ENCODE data around the gene SYNRG. TPM values are rescaled to one million over a fixed set of nuclear protein-coding genes. Genes with fewer than 3 reads are reported as not detected.

The SYNRG gene
- polyA plus RNA-seq, 4 donors = 36.8 to 42.3 (median 40.8) TPM

DNA sequence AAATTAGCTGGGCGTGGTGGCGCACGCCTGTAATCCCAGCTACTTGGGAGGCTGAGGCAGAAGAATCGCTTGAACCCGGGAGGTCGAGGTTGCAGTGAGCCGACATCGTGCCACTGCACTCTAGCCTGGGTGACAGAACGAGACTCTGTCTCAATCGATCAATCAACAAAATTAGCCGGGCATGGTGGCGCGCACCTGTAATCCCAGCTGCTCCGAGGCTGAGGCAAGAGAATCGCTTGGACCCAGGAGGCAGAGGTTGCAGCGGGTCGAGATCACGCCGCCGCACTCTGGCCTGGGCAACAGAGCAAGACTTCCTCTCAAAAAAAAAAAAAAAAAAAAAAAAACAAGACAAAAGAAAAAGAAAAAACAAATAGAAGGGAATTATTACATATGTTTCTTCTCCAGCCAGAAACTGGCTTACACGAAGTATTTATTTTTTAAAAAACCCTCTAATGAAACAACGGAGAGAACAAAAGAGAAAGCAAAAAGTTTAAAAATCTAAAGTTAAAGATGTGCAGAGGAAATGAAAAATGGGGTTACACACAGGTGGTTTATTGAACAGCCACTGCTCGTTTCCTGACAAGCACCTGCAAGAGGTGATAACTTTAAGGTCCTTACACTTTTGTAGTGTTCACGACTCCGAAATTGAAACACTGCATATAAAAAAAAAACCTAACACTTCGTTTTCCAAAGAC is 1.4 kb downstream of the SYNRG start:
- DNase-seq (ENCODE audit: low read depth in 4 of 4, low spot score in 3 of 4) = peak in 1 of 4 donors; percentile 3

GRCh38 chr17:37605813-37606505 is 3.3 kb downstream of the SYNRG start:
- no peak for DNase-seq (ENCODE audit: low read depth in 4 of 4, low spot score in 3 of 4)

DNA sequence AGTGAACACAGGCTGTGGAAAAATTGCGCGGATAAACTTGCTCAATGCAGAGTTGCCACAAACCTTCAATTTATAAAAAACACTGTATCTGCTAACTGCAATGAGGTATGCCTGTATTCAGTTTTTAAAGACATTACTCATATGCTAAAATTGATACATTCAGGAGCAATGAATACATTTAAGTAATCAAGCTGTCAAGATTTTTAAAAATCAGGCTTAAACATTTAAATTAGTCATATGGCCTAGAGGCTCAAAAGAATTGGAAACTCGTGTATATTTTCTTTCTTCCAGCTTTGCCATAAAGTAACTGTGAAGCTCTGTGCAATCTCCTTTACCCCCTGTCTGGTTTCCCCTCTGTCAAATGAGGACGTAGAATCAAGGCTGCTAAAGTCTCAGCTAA is 4.1 kb downstream of the SYNRG start:
- DNase-seq (ENCODE audit: low read depth in 4 of 4, low spot score in 3 of 4) = no peak

DNA sequence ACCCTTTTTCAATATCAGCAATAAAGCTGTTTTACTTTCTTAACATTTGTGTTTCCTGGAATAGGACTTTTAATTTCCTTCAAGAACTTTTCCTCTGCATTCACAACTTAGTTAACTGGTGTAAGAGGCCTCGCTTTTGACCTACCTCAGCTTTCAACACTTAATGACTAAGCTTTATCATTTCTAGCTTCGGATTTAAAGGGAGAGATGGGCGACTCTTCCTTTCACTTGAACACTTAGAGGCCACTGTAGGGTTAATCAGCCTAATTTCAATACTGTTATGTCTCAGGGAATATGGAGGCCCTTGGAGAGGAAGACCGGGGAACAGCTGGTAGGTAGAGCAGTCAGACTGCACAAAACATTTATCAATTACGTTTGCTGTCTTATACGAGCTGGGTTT is 4.7 kb downstream of the SYNRG start:
- no peak for DNase-seq (ENCODE audit: low read depth in 4 of 4, low spot score in 3 of 4)

DNA sequence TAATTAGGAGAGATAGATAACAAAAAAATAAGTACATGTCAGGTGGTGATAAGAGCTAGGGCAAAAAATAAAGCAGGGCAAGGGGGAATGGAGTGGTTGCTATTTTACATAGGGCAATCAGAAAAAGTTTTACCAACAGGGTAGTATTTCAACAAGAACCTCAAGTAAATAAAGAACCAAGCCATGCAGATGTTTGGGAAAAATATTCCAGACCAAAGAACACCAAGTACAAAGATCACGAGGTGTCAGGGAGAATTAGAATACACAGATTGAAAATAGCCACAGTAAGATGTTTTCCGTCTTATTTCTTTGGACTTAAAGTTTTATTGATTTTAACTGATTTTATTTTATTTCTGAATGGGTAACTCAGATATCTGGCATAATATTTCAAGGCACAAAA is 11.1 kb downstream of the SYNRG start:
- no peak for DNase-seq (ENCODE audit: low read depth in 4 of 4, low spot score in 3 of 4)

DNA sequence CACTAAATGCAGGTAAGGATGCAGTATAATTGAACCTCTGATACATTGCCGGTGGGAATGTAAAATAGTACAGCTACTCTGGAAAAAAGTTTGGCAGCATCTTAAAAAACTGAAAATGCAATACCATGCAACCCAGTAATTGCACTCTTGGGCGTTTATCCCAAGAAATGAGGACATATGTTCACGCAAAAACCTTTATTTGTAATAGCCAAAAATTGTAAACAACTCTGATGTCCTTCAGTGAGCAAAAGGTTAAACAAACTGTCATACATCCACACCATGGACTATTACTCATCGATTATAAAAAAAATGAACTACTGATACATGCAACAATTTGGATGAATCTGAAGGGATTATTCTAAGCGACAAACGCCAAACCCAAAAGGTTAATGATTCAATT is 16.9 kb downstream of the SYNRG start:
- DNase-seq (ENCODE audit: low read depth in 4 of 4, low spot score in 3 of 4) = no peak

DNA sequence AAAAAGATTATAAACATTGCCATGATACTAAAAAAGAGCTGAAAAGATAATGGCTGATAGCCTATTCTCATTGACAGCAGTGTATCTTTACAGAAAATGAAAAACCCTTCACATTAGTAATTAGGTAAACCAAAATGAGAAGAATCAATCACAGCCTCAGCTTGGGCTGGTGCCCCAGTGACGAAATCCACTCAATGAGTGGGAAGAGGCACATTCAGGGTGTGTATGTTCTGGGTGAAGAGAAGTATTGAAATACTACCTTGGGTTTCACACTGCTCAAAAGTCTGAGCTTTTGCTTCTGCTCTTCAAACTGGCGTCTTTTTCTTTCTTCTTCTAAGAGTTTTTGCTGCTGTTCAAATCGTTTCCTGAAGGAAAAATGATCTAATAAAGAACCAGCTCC is 24.2 kb downstream of the SYNRG start:
- DNase-seq (ENCODE audit: low read depth in 4 of 4, low spot score in 3 of 4) = no peak

GRCh38 chr17:37576281-37576680 is 32.9 kb downstream of the SYNRG start:
- no peak for DNase-seq (ENCODE audit: low read depth in 4 of 4, low spot score in 3 of 4)

DNA sequence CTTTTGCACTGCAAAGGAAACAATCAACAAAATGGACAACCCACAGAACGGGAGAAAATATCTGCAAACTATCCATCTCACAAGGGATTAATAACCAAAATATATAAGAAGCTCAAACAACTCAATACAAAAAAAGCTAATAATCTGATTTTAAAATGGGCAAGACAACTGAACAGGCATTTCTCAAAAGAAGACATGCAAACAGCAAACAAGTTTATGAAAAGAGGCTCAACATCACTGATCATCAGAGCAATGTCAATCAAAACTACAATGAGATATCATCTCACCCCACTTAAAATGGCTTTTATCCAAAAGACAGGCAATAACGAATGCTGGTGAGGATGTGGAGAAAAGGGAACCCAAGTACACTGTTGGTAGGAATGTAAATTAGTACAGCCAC is 34.8 kb downstream of the SYNRG start:
- DNase-seq (ENCODE audit: low read depth in 4 of 4, low spot score in 3 of 4) = no peak

DNA sequence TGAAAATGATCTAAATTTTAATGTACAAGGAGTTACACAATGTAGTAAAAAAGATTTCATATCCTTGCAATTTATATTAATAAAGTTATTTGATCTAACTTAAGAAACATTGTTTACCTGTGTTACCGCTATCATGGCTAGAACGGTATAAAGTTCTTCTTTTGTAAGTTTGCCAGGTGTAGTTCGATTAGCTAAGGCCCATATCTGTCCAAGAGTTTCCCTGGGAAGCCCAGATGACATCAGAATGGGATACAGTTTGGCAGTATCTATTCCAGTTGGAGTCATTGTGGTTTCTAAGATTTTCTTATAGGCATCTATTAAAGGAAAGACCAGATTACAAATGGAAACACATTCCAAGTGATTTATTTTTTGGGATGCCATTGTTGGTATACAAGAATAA is 37.5 kb downstream of the SYNRG start:
- DNase-seq (ENCODE audit: low read depth in 4 of 4, low spot score in 3 of 4) = no peak

GRCh38 chr17:37570527-37571093 is 38.6 kb downstream of the SYNRG start:
- peak in 2 of 4 donors; percentile 5 to 6 for DNase-seq (ENCODE audit: low read depth in 4 of 4, low spot score in 3 of 4)

GRCh38 chr17:37568350-37569053 is 40.7 kb downstream of the SYNRG start:
- no peak for DNase-seq (ENCODE audit: low read depth in 4 of 4, low spot score in 3 of 4)

DNA sequence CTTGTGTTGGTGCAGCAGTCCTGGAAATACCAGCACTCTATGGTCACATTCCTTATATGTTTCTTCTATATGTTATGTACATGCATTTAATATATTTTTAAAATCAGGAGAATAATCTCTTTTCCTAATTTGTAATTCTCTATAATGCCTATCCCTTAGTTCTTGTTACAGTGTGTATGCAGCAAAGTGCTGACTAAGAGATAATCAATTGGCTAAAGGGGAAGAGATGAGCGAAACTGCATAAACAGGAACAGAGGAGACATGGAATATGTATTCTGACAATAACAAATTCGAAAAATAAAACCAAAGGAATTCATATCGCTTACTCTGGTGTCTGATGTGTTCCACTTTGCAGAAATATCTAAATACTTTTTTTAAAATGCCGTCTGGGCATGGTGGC is 41.7 kb downstream of the SYNRG start:
- DNase-seq (ENCODE audit: low read depth in 4 of 4, low spot score in 3 of 4) = no peak

GRCh38 chr17:37567137-37567536 is 42.1 kb downstream of the SYNRG start:
- DNase-seq (ENCODE audit: low read depth in 4 of 4, low spot score in 3 of 4) = no peak

- DNase-seq (ENCODE audit: low read depth in 4 of 4, low spot score in 3 of 4) = no peak
Measured at GRCh38 chr17:37564252-37564651, 45.0 kb downstream of the SYNRG start.

- DNase-seq (ENCODE audit: low read depth in 4 of 4, low spot score in 3 of 4) = no peak
Measured at GRCh38 chr17:37562016-37562745, 47.0 kb downstream of the SYNRG start.

GRCh38 chr17:37558299-37558698 is 50.9 kb downstream of the SYNRG start:
- DNase-seq (ENCODE audit: low read depth in 4 of 4, low spot score in 3 of 4) = no peak

DNA sequence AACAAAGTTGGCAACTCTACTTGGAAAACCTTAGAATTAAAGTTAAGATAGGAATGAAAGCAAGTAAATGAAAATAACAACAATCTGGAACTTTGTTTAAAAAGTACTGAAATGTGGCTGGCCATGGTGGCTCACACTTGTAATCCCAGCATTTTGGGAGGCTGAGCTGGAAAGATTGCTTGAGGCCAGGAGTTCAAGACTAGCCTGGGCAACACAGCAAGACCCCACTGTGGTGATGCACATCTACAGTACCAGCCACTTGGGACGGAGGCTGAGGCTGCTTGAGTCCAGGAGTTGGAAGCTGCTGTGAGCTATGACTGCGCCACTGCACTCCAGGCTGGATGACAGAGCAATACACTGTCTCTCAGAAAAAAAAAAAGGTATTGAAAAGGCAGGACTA is 51.7 kb downstream of the SYNRG start:
- no peak for DNase-seq (ENCODE audit: low read depth in 4 of 4, low spot score in 3 of 4)

DNA sequence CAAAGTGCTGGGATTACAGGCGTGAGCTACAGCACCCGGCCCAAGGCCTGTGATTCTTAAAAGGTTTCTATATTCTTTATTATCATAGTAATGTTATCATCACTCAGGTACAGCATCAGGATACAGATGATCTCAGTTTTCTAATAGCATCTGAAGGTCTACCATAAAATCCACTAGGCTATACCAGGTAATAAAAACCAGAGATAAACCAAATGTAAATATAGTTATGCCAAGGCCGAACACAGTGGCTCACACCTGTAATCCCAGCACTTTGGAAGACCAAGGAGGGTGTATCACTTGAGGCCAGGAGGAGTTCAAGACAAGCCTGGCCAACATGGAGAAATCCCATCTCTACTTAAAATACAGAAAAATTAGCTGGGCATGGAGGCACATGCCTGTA is 53.8 kb downstream of the SYNRG start:
- DNase-seq (ENCODE audit: low read depth in 4 of 4, low spot score in 3 of 4) = no peak

GRCh38 chr17:37553401-37553966 is 55.7 kb downstream of the SYNRG start:
- no peak for DNase-seq (ENCODE audit: low read depth in 4 of 4, low spot score in 3 of 4)
